HEK293 (cell line): Measurements from ENCODE around the gene COX7A2L.

Source experiments
- CTCF ChIA-PET: fragments of 350-600 bp; formaldehyde crosslinking; extraction: SDS; loops from one replicate; lab custom pipeline; 2021; ENCODE audit warnings: antibody characterized with exemption; lab: Yijun Ruan, JAX
- POLR2A ChIA-PET: fragments of 300-600 bp; formaldehyde crosslinking; extraction: SDS; loops from one replicate; lab custom pipeline; 2020; ENCODE audit warnings: antibody characterized with exemption, inconsistent platforms; lab: Yijun Ruan, JAX
- H3K27ac ChIP-seq: fragments of 200-500 bp; sonication (Bioruptor generic); 2 replicates; pipeline ENCODE4 v1.5.1; 2014; ENCODE audit warnings: low read depth, low read length, control low read depth, inconsistent platforms; ENCODE audit errors: extremely low read depth
- H3K36me3 ChIP-seq, 2 experiments: fragments of 200-500 bp in 1 of 2; sonication (Bioruptor generic) in 1 of 2; 1 replicate in 1 of 2; 2 replicates in 1 of 2; pipeline ENCODE4 v1.5.1; 2014 to 2017; ENCODE audit warnings: inconsistent platforms in 2 of 2, low read length in 2 of 2; ENCODE audit not compliant: control insufficient read depth in 2 of 2, insufficient read depth in 1 of 2
- H3K4me1 ChIP-seq: fragments of 200-500 bp; sonication (Bioruptor generic); 2 replicates; pipeline ENCODE4 v1.5.1; 2014; ENCODE audit warnings: mild to moderate bottlenecking, low read length, inconsistent platforms; ENCODE audit not compliant: control insufficient read depth, insufficient read depth
- H3K4me3 ChIP-seq: 2 replicates; pipeline ENCODE4 v1.5.1; 2011; ENCODE audit warnings: low read depth, mild to moderate bottlenecking, control low read depth, low read length, moderate library complexity
- H3K9me3 ChIP-seq: fragments of 200-500 bp; sonication (Bioruptor generic); 2 replicates; pipeline ENCODE4 v1.5.1; 2014; ENCODE audit warnings: low read depth, low read length, inconsistent platforms; ENCODE audit not compliant: control insufficient read depth, insufficient read depth
- HIC1 ChIP-seq: fragments of 450-650 bp; formaldehyde crosslinking; IDR thresholded peaks from 2 replicates; pipeline ENCODE4 v1.5.1; 2016; ENCODE audit warnings: missing biosample characterization, missing genetic modification characterization
- PRDM1 ChIP-seq: fragments of 450-650 bp; formaldehyde crosslinking; IDR thresholded peaks from 2 replicates; pipeline ENCODE4; 2016; ENCODE audit warnings: missing biosample characterization, missing genetic modification characterization
- SCRT2 ChIP-seq: fragments of 450-650 bp; formaldehyde crosslinking; IDR thresholded peaks from 2 replicates; pipeline ENCODE4 v1.5.1; 2016; ENCODE audit warnings: missing biosample characterization, missing genetic modification characterization
- SP2 ChIP-seq: fragments of 450-650 bp; formaldehyde crosslinking; IDR thresholded peaks from 2 replicates; pipeline ENCODE4 v1.5.1; 2016; ENCODE audit warnings: missing biosample characterization, missing genetic modification characterization
- ZBTB10 ChIP-seq: fragments of 450-650 bp; formaldehyde crosslinking; IDR thresholded peaks from 2 replicates; pipeline ENCODE4 v1.5.1; 2016; ENCODE audit warnings: missing biosample characterization, missing genetic modification characterization
- ZNF155 ChIP-seq: fragments of 450-650 bp; formaldehyde crosslinking; IDR thresholded peaks from 2 replicates; pipeline ENCODE4 v1.5.1; 2016; ENCODE audit warnings: missing biosample characterization, missing genetic modification characterization
- ZNF311 ChIP-seq: fragments of 450-650 bp; formaldehyde crosslinking; IDR thresholded peaks from 2 replicates; pipeline ENCODE4 v1.5.1; 2017; ENCODE audit warnings: missing biosample characterization, missing genetic modification characterization, borderline replicate concordance
- ZNF600 ChIP-seq: fragments of 450-650 bp; formaldehyde crosslinking; IDR thresholded peaks from 2 replicates; pipeline ENCODE4 v1.5.1; 2016; ENCODE audit warnings: missing biosample characterization, missing genetic modification characterization
- ZNF639 ChIP-seq: fragments of 450-650 bp; formaldehyde crosslinking; IDR thresholded peaks from 2 replicates; pipeline ENCODE4 v1.5.1; 2016; ENCODE audit warnings: missing biosample characterization, missing genetic modification characterization
- ZNF645 ChIP-seq: fragments of 450-650 bp; formaldehyde crosslinking; IDR thresholded peaks from 2 replicates; pipeline ENCODE4; 2016; ENCODE audit warnings: missing biosample characterization, missing genetic modification characterization
- TF ChIP-seq, protein P1 (sequence below): fragments of 450-650 bp; formaldehyde crosslinking; IDR thresholded peaks from 2 replicates; pipeline ENCODE4 v1.5.1; 2016; ENCODE audit warnings: missing biosample characterization, missing genetic modification characterization
- TF ChIP-seq, protein P2 (sequence below): fragments of 450-650 bp; formaldehyde crosslinking; IDR thresholded peaks from 2 replicates; pipeline ENCODE4 v1.5.1; 2016; ENCODE audit warnings: missing biosample characterization, missing genetic modification characterization, borderline replicate concordance

Gene COX7A2L

GRCh38 chr2:42312106-42312505 is 48.9 kb downstream of the COX7A2L start:
- TF ChIP-seq ZNF155 (no peak), HIC1 (tag by site-specific recombination) (no peak), ZBTB10 (tag by site-specific recombination) (no peak), ZNF600 (tag by site-specific recombination) (no peak), SCRT2 (tag by site-specific recombination) (no peak), ZNF645 (tag by site-specific recombination) (no peak), ZNF639 (tag by site-specific recombination) (no peak), SP2 (no peak)
- TF ChIP-seq, protein P1, sequence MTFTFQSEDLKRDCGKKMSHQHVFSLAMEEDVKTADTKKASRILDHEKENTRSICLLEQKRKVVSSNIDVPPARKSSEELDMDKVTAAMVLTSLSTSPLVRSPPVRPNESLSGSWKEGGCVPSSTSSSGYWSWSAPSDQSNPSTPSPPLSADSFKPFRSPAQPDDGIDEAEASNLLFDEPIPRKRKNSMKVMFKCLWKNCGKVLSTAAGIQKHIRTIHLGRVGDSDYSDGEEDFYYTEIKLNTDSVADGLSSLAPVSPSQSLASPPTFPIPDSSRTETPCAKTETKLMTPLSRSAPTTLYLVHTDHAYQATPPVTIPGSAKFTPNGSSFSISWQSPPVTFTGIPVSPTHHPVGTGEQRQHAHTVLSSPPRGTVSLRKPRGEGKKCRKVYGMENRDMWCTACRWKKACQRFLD (tag by site-specific recombination) = no peak
- POLR2A ChIA-PET = no interaction called here
- Histone ChIP-seq H3K27ac (no peak overlapping the region), H3K4me3 (no peak overlapping the region), H3K4me1 (no peaks in the 10 kb centered on the region), H3K9me3 (no peaks in the 10 kb centered on the region), H3K36me3 (peaks cover 4 to 18% of the 10 kb centered on the region in 2 experiments; a peak in 2 of 3 replicates)
- CTCF ChIA-PET = no interaction called here

GRCh38 chr2:42310007-42310515 is 51.0 kb downstream of the COX7A2L start:
- no peaks in the 10 kb centered on the region for H3K9me3 ChIP-seq
- no peak overlapping the region for H3K4me3 ChIP-seq
- ChIA-PET CTCF (no interaction called here), POLR2A (no interaction called here)
- TF ChIP-seq, protein P2, sequence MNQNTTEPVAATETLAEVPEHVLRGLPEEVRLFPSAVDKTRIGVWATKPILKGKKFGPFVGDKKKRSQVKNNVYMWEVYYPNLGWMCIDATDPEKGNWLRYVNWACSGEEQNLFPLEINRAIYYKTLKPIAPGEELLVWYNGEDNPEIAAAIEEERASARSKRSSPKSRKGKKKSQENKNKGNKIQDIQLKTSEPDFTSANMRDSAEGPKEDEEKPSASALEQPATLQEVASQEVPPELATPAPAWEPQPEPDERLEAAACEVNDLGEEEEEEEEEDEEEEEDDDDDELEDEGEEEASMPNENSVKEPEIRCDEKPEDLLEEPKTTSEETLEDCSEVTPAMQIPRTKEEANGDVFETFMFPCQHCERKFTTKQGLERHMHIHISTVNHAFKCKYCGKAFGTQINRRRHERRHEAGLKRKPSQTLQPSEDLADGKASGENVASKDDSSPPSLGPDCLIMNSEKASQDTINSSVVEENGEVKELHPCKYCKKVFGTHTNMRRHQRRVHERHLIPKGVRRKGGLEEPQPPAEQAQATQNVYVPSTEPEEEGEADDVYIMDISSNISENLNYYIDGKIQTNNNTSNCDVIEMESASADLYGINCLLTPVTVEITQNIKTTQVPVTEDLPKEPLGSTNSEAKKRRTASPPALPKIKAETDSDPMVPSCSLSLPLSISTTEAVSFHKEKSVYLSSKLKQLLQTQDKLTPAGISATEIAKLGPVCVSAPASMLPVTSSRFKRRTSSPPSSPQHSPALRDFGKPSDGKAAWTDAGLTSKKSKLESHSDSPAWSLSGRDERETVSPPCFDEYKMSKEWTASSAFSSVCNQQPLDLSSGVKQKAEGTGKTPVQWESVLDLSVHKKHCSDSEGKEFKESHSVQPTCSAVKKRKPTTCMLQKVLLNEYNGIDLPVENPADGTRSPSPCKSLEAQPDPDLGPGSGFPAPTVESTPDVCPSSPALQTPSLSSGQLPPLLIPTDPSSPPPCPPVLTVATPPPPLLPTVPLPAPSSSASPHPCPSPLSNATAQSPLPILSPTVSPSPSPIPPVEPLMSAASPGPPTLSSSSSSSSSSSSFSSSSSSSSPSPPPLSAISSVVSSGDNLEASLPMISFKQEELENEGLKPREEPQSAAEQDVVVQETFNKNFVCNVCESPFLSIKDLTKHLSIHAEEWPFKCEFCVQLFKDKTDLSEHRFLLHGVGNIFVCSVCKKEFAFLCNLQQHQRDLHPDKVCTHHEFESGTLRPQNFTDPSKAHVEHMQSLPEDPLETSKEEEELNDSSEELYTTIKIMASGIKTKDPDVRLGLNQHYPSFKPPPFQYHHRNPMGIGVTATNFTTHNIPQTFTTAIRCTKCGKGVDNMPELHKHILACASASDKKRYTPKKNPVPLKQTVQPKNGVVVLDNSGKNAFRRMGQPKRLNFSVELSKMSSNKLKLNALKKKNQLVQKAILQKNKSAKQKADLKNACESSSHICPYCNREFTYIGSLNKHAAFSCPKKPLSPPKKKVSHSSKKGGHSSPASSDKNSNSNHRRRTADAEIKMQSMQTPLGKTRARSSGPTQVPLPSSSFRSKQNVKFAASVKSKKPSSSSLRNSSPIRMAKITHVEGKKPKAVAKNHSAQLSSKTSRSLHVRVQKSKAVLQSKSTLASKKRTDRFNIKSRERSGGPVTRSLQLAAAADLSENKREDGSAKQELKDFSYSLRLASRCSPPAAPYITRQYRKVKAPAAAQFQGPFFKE (tag by site-specific recombination) = no peak
- TF ChIP-seq PRDM1 = peak; percentile 98
- TF ChIP-seq ZNF311 (tag by site-specific recombination) = no peak
- peaks cover 8 to 11% of the 10 kb centered on the region in 2 experiments for H3K36me3 ChIP-seq
- H3K27ac ChIP-seq = no peak overlapping the region
- H3K4me1 ChIP-seq = no peaks in the 10 kb centered on the region
